Calu3 (cell line): ENCODE data around the gene STAT3. TPM values are rescaled to one million over a fixed set of nuclear protein-coding genes. Genes with fewer than 3 reads are reported as not detected.

ENCODE experiments used
- BruUV-seq: library from RNA; stranded (reverse); fragments of 400-500 nt; replicated peaks from 2 replicates; lab custom pipeline; 2021; lab: Mats Ljungman, UMichigan
- CTCF ChIA-PET: fragments of 300-600 bp; sonication (Branson Sonifier 250); formaldehyde crosslinking; loops from one replicate; lab custom pipeline; 2022; ENCODE audit warnings: antibody characterized with exemption; lab: Charles Lee
- DNase-seq: peaks from one replicate; pipeline ENCODE4 v3.0.0; 2022
- H3K27ac Mint-ChIP-seq: one replicate; pipeline ENCODE4 v1.8.0; 2022; ENCODE audit warnings: mixed read lengths; ENCODE audit not compliant: unreplicated experiment
- H3K27me3 Mint-ChIP-seq: one replicate; pipeline ENCODE4 v1.8.0; 2022; ENCODE audit warnings: mixed read lengths; ENCODE audit not compliant: unreplicated experiment
- H3K36me3 Mint-ChIP-seq: one replicate; pipeline ENCODE4 v1.8.0; 2022; ENCODE audit warnings: mild to moderate bottlenecking, moderate library complexity, mixed read lengths; ENCODE audit not compliant: insufficient read depth, unreplicated experiment
- H3K4me1 Mint-ChIP-seq: one replicate; pipeline ENCODE4 v1.8.0; 2022; ENCODE audit warnings: mild to moderate bottlenecking, low read depth, mixed read lengths; ENCODE audit not compliant: unreplicated experiment
- H3K4me3 Mint-ChIP-seq: one replicate; pipeline ENCODE4 v1.8.0; 2022; ENCODE audit warnings: mild to moderate bottlenecking, low read depth, moderate library complexity, mixed read lengths; ENCODE audit not compliant: unreplicated experiment
- H3K9me3 Mint-ChIP-seq: one replicate; pipeline ENCODE4 v1.8.0; 2022; ENCODE audit warnings: low read depth, mixed read lengths; ENCODE audit not compliant: unreplicated experiment
- intact Hi-C: fragments of 100-400 bp; cut with micrococcal nuclease; formaldehyde crosslinking; loops from one replicate; pipeline ENCODE4 v1.10.0; 2022; ENCODE audit not compliant: unreplicated experiment
- total RNA-seq: library from RNA; stranded (reverse); gene quantifications from 2 replicates; pipeline ENCODE4 v1.2.3, GENCODE V29; 2022
- TF ChIP-seq, protein P1 (sequence below): fragments of 200-600 bp; IDR thresholded peaks from one replicate; pipeline ENCODE4 v1.8.0; 2022; ENCODE audit warnings: antibody characterized with exemption; ENCODE audit not compliant: unreplicated experiment

The STAT3 gene
- total RNA-seq, 1 experiment from 2014 or later, result 183 TPM

DNA sequence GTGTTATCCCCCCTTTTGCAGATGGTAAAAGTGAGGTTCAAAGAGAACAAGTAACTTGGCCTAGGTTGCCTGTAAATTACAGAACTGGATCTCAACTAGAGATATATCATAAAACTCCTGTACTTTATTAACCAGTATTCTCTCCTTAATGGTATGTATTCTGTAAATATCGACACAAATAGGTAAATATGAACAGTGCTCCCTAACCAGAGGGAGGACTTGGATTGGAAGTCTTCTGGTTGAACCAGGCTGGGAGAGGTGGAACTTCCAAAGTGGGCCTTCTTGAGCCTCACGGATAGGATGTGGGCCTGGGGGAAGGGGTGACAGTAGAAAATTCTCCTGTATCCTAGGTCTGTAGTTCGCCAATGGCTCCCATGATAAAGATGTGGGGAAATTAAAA lies 92.2 kb downstream of the STAT3 start:
- BruUV-seq, result no TSS peak

GRCh38 chr17:42294469-42295398 lies 93.5 kb downstream of the STAT3 start:
- no peak for DNase-seq
- no peaks in the 10 kb centered on the region for H3K9me3 Mint-ChIP-seq
- BruUV-seq, result no TSS peak
- H3K27me3 Mint-ChIP-seq, result peaks cover 26% of the 10 kb centered on the region
- intact Hi-C loops, result no loop called here
- TF ChIP-seq, protein P1, sequence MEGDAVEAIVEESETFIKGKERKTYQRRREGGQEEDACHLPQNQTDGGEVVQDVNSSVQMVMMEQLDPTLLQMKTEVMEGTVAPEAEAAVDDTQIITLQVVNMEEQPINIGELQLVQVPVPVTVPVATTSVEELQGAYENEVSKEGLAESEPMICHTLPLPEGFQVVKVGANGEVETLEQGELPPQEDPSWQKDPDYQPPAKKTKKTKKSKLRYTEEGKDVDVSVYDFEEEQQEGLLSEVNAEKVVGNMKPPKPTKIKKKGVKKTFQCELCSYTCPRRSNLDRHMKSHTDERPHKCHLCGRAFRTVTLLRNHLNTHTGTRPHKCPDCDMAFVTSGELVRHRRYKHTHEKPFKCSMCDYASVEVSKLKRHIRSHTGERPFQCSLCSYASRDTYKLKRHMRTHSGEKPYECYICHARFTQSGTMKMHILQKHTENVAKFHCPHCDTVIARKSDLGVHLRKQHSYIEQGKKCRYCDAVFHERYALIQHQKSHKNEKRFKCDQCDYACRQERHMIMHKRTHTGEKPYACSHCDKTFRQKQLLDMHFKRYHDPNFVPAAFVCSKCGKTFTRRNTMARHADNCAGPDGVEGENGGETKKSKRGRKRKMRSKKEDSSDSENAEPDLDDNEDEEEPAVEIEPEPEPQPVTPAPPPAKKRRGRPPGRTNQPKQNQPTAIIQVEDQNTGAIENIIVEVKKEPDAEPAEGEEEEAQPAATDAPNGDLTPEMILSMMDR, result no peak
- no peak overlapping the region for H3K4me3 Mint-ChIP-seq
- H3K4me1 Mint-ChIP-seq, result no peaks in the 10 kb centered on the region
- no peaks in the 10 kb centered on the region for H3K36me3 Mint-ChIP-seq
- CTCF ChIA-PET, result interaction anchor here (0.6 kb wide), 2 partner anchors 35 to 311 kb away, joined by 4 to 5 read pairs; no protein-coding TSS in a partner anchor
- H3K27ac Mint-ChIP-seq, result no peak overlapping the region

More for the DNA sequence above, 92.2 kb downstream of the STAT3 start:
- Mint-ChIP-seq H3K27me3 (peaks cover 14% of the 10 kb centered on the region), H3K4me3 (no peak overlapping the region), H3K9me3 (no peaks in the 10 kb centered on the region), H3K27ac (no peak overlapping the region), H3K36me3 (no peaks in the 10 kb centered on the region), H3K4me1 (no peaks in the 10 kb centered on the region)
- CTCF ChIA-PET, result no interaction called here
- no peak for DNase-seq
- intact Hi-C loops, result no loop called here
- TF ChIP-seq, protein P1, result no peak

DNA sequence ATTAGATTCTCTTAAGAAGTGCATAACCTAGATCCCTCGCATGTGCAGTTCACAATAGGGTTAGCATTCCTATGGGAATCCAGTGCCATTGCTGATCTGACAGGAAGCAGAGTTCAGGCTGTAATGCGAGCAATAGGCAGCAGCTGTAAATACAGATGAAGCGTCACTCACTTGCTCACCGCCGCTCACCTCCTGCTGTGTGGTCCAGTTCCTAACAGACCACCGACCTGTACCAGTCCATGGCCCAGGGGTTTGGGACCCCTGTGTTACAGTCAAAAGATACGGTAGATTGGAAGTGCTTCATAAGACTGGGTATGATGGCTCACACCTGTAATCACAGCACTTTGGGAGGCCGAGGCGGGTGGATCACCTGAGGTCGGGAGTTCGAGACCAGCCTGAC lies 97.1 kb downstream of the STAT3 start:
- no peak for DNase-seq
- peaks cover 8% of the 10 kb centered on the region for H3K36me3 Mint-ChIP-seq
- no peaks in the 10 kb centered on the region for H3K4me1 Mint-ChIP-seq
- no TSS peak for BruUV-seq
- TF ChIP-seq, protein P1, result no peak
- no peaks in the 10 kb centered on the region for H3K9me3 Mint-ChIP-seq
- intact Hi-C loops, result no loop called here
- no peak overlapping the region for H3K27ac Mint-ChIP-seq
- H3K27me3 Mint-ChIP-seq, result peaks cover 45% of the 10 kb centered on the region
- CTCF ChIA-PET, result no interaction called here
- H3K4me3 Mint-ChIP-seq, result no peak overlapping the region

GRCh38 chr17:42290577-42290976 lies 97.7 kb downstream of the STAT3 start:
- Mint-ChIP-seq H3K9me3 (no peaks in the 10 kb centered on the region), H3K4me3 (no peak overlapping the region), H3K27me3 (peaks cover 40% of the 10 kb centered on the region), H3K36me3 (peaks cover 8% of the 10 kb centered on the region), H3K4me1 (no peaks in the 10 kb centered on the region), H3K27ac (no peak overlapping the region)
- DNase-seq, result no peak
- CTCF ChIA-PET, result no interaction called here
- TF ChIP-seq, protein P1, result no peak
- BruUV-seq, result no TSS peak
- intact Hi-C loops, result no loop called here
